Right hindlimb (tissue), 1 donor: ENCODE results near the gene PKD2L2.
"Not testable (repeated sequence)": the region's sequence is repeated elsewhere in the genome, so short reads cannot be mapped to it uniquely, and the experiment has no call there.

ENCODE experiments used
- DNase-seq: peaks from one replicate; pipeline ENCODE4 v3.0.0-alpha.2; 2018

Gene PKD2L2

GRCh38 chr5:137960141-137960540 lies 70.9 kb downstream of the PKD2L2 start:
- no peak for DNase-seq

GRCh38 chr5:137960819-137961218 lies 71.6 kb downstream of the PKD2L2 start:
- no peak for DNase-seq

- DNase-seq = not testable (repeated sequence)
Observed at GRCh38 chr5:137970384-137970783, 81.1 kb downstream of the PKD2L2 start.

GRCh38 chr5:137975208-137975607 lies 86.0 kb downstream of the PKD2L2 start:
- no peak for DNase-seq

- no peak for DNase-seq
Observed at GRCh38 chr5:137989419-137989818, 100.2 kb downstream of the PKD2L2 start.
